Ishikawa (cell line): Measurements from ENCODE around the gene SPHK2.

Experiments
- CEBPB ChIP-seq: IDR thresholded peaks from 2 replicates; pipeline ENCODE4 v1.6.1; 2012
- CREB1 ChIP-seq: IDR thresholded peaks from 2 replicates; pipeline ENCODE4 v1.6.1; 2012; ENCODE audit warnings: low read depth
- EGR1 ChIP-seq: IDR thresholded peaks from 2 replicates; pipeline ENCODE4 v1.6.1; 2012
- EP300 ChIP-seq: IDR thresholded peaks from 2 replicates; pipeline ENCODE4 v1.6.1; 2012; ENCODE audit warnings: borderline replicate concordance
- FOXM1 ChIP-seq: IDR thresholded peaks from 2 replicates; pipeline ENCODE4 v1.6.1; 2012; ENCODE audit warnings: low read depth, borderline replicate concordance
- MAX ChIP-seq: IDR thresholded peaks from 2 replicates; pipeline ENCODE4 v1.6.1; 2012
- NFIC ChIP-seq: IDR thresholded peaks from 2 replicates; pipeline ENCODE4 v1.6.1; 2012
- RAD21 ChIP-seq: IDR thresholded peaks from 2 replicates; pipeline ENCODE4 v1.6.1; 2012; ENCODE audit warnings: low read depth
- REST ChIP-seq: IDR thresholded peaks from 2 replicates; pipeline ENCODE4 v1.6.1; 2012; ENCODE audit warnings: low read depth, mild to moderate bottlenecking
- TAF1 ChIP-seq: IDR thresholded peaks from 2 replicates; pipeline ENCODE4 v1.6.1; 2012; ENCODE audit warnings: low read depth, mild to moderate bottlenecking
- TCF12 ChIP-seq: IDR thresholded peaks from 2 replicates; pipeline ENCODE4 v1.6.1; 2012; ENCODE audit warnings: low read depth
- TEAD4 ChIP-seq: IDR thresholded peaks from 2 replicates; pipeline ENCODE4 v1.6.1; 2012
- USF1 ChIP-seq: IDR thresholded peaks from 2 replicates; pipeline ENCODE4 v1.6.1; 2012
- YY1 ChIP-seq: IDR thresholded peaks from 2 replicates; pipeline ENCODE4 v1.6.1; 2012; ENCODE audit warnings: low read depth
- ZBTB7A ChIP-seq: IDR thresholded peaks from 2 replicates; pipeline ENCODE4 v1.6.1; 2012; ENCODE audit warnings: low read depth

The SPHK2 gene

GRCh38 chr19:48617146-48617937 is 2.0 kb upstream of the SPHK2 start:
- TF ChIP-seq USF1 (no peak), NFIC (no peak)

- TF ChIP-seq REST: no peak
- TF ChIP-seq TCF12: no peak
- TF ChIP-seq RAD21: no peak
- no peak for TF ChIP-seq CEBPB
- TF ChIP-seq TAF1: no peak
- TF ChIP-seq TEAD4: no peak
- TF ChIP-seq MAX: no peak
- no peak for TF ChIP-seq EGR1
- no peak for TF ChIP-seq FOXM1
- no peak for TF ChIP-seq EP300
- TF ChIP-seq ZBTB7A: no peak
- TF ChIP-seq USF1: no peak
- no peak for TF ChIP-seq NFIC
- TF ChIP-seq YY1: no peak
- TF ChIP-seq CREB1: no peak
Measured at GRCh38 chr19:48618278-48618915, 909 bp upstream of the SPHK2 start.

- TF ChIP-seq TAF1: no peak
- TF ChIP-seq CREB1: no peak
- TF ChIP-seq FOXM1: no peak
- no peak for TF ChIP-seq ZBTB7A
- TF ChIP-seq MAX: no peak
- no peak for TF ChIP-seq EP300
- no peak for TF ChIP-seq EGR1
- TF ChIP-seq CEBPB: no peak
- TF ChIP-seq TEAD4: no peak
- TF ChIP-seq USF1: no peak
- TF ChIP-seq YY1: no peak
- no peak for TF ChIP-seq RAD21
- no peak for TF ChIP-seq TCF12
- no peak for TF ChIP-seq REST
Measured at GRCh38 chr19:48619692-48620585, 633 bp downstream of the SPHK2 start.

GRCh38 chr19:48623556-48624066 is 4.3 kb downstream of the SPHK2 start:
- TF ChIP-seq NFIC (no peak), EGR1 (no peak), FOXM1 (no peak), REST (no peak), MAX (no peak), TAF1 (no peak), TCF12 (no peak), YY1 (no peak), TEAD4 (no peak), EP300 (no peak), ZBTB7A (no peak), RAD21 (no peak), USF1 (no peak), CREB1 (no peak; the same call in 1 of the 2 replicates), CEBPB (no peak)
